K562 (cell line): Measurements from ENCODE around the gene WDR44. TPM values are rescaled to one million over a fixed set of nuclear protein-coding genes. Genes with fewer than 3 reads are reported as not detected.

Experiments used
- ATAC-seq: fragments of 200-7000 bp; cut with Tn5 transposase; 3 replicates; pipeline ENCODE4 v1.9.1; 2020; ENCODE audit warnings: moderate library complexity
- BruUV-seq: library from RNA; stranded (reverse); fragments of 400-500 nt; replicated peaks from 2 replicates; lab custom pipeline; 2021; lab: Mats Ljungman, UMichigan
- CTCF ChIA-PET: fragments of 300-600 bp; formaldehyde crosslinking; extraction: SDS; loops from one replicate; lab custom pipeline; 2021; ENCODE audit warnings: low intra/inter-chr PET ratio; lab: Yijun Ruan, JAX
- POLR2A ChIA-PET: fragments of 300-600, 350-650 bp; sonication (Branson Sonifier 250); formaldehyde crosslinking; extraction: SDS; loops from one replicate; lab custom pipeline; 2021; ENCODE audit warnings: antibody characterized with exemption, inconsistent platforms; lab: Yijun Ruan, JAX
- DNase-seq, 4 experiments: peaks; one replicate each; pipeline versions ENCODE4 v3.0.0 to v3.0.0-alpha.2; 2011 to 2018; ENCODE audit warnings: low spot score in 3 of 4, mixed read lengths in 3 of 4; ENCODE audit errors: extremely low read depth in 1 of 4
- FAIRE-seq: peaks from 2 replicates; lab custom pipeline; 2011; peaks lifted over from hg19 to GRCh38; lab: Jason Lieb, UNC
- H2AFZ ChIP-seq: 2 replicates; pipeline ENCODE4 v1.6.0; 2011; ENCODE audit warnings: low read depth, low read length, control low read depth, inconsistent platforms
- H3K27ac ChIP-seq: fragments of 200-600 bp; 3 replicates; pipeline ENCODE4 v1.8.0; 2011; ENCODE audit warnings: low read depth, mild to moderate bottlenecking, control low read depth, inconsistent platforms, low read length, moderate library complexity, mixed read lengths; ENCODE audit errors: extremely low read depth
- H3K27me3 ChIP-seq, 2 experiments: fragments of 300-600 bp in 1 of 2; 2 replicates in 1 of 2; 3 replicates in 1 of 2; pipeline versions ENCODE4 v1.6.0 to v1.8.0; 2011; ENCODE audit warnings: inconsistent platforms in 2 of 2, low read length in 2 of 2, mild to moderate bottlenecking in 1 of 2, mixed read lengths in 1 of 2, moderate library complexity in 1 of 2; ENCODE audit not compliant: control insufficient read depth in 2 of 2, insufficient read depth in 2 of 2
- H3K36me3 ChIP-seq: fragments of 300-600 bp; 3 replicates; pipeline ENCODE4 v1.8.0; 2011; ENCODE audit warnings: mild to moderate bottlenecking, low read length, inconsistent platforms; ENCODE audit not compliant: control insufficient read depth, insufficient read depth
- H3K4me1 ChIP-seq, 2 experiments: fragments of 200-600 bp in 1 of 2; replicated peaks in 1 of 2; 2 replicates in 1 of 2; 3 replicates in 1 of 2; pipeline versions ENCODE4 v1.5.1 to v1.8.0; 2011; ENCODE audit warnings: inconsistent platforms in 2 of 2, low read length in 2 of 2, mild to moderate bottlenecking in 1 of 2, mixed read lengths in 1 of 2, moderate library complexity in 1 of 2; ENCODE audit not compliant: control insufficient read depth in 2 of 2, insufficient read depth in 2 of 2
- H3K4me2 ChIP-seq: 2 replicates; pipeline ENCODE4 v1.6.1; 2011; ENCODE audit warnings: low read length, control low read depth, inconsistent platforms, mixed read lengths; ENCODE audit not compliant: insufficient read depth
- H3K4me3 ChIP-seq: fragments of 200-600 bp; sonication (generic), shearing (Covaris generic); 2 replicates; pipeline ENCODE4 v1.5.1; 2016; ENCODE audit warnings: control low read depth, inconsistent platforms
- H3K79me2 ChIP-seq: fragments of 200-600 bp; 3 replicates; pipeline ENCODE4 v1.8.0; 2011; ENCODE audit warnings: low read length, inconsistent platforms; ENCODE audit not compliant: control insufficient read depth, insufficient read depth
- H3K9ac ChIP-seq, 2 experiments: 2 replicates each; pipeline versions ENCODE4 v1.6.0 to v1.6.1; 2011; ENCODE audit warnings: low read depth in 2 of 2, low read length in 2 of 2, control low read depth in 1 of 2, inconsistent platforms in 1 of 2, mild to moderate bottlenecking in 1 of 2, mixed read lengths in 1 of 2; ENCODE audit not compliant: insufficient read depth in 1 of 2
- H3K9me1 ChIP-seq: one replicate; pipeline ENCODE4 v1.6.0; 2011; ENCODE audit warnings: inconsistent platforms, mild to moderate bottlenecking, low read length, moderate library complexity; ENCODE audit not compliant: control insufficient read depth, insufficient read depth
- H3K9me3 ChIP-seq: replicated peaks from 2 replicates; pipeline ENCODE4 v1.5.1; 2011; ENCODE audit warnings: low read depth, low read length, inconsistent platforms; ENCODE audit not compliant: control insufficient read depth, insufficient read depth
- H4K20me1 ChIP-seq: replicated peaks from 2 replicates; pipeline ENCODE4 v1.6.1; 2011; ENCODE audit warnings: low read length, inconsistent platforms, mixed read lengths; ENCODE audit not compliant: control insufficient read depth, insufficient read depth
- BCLAF1 ChIP-seq, 2 experiments: fragments of 450-650 bp in 1 of 2; IDR thresholded peaks; 2 replicates each; pipeline ENCODE4 v1.6.1; 2011 to 2017; ENCODE audit warnings: low read depth in 2 of 2, antibody characterized with exemption in 1 of 2, borderline replicate concordance in 1 of 2, low read length in 1 of 2, mild to moderate bottlenecking in 1 of 2, mixed read lengths in 1 of 2; ENCODE audit not compliant: control insufficient read depth in 1 of 2
- BCOR ChIP-seq: fragments of 450-650 bp; IDR thresholded peaks from 2 replicates; pipeline ENCODE4 v1.6.1; 2016
- NBN ChIP-seq: fragments of 450-650 bp; IDR thresholded peaks from 2 replicates; pipeline ENCODE4 v1.6.1; 2016; ENCODE audit warnings: low read depth, mild to moderate bottlenecking
- SIN3B ChIP-seq: fragments of 450-650 bp; IDR thresholded peaks from 2 replicates; pipeline ENCODE4 v1.6.1; 2017; ENCODE audit warnings: low read depth, mild to moderate bottlenecking, moderate library complexity
- TFE3 ChIP-seq: fragments of 450-650 bp; formaldehyde crosslinking; IDR thresholded peaks from 2 replicates; pipeline ENCODE4 v1.4.0; 2020; ENCODE audit warnings: mild to moderate bottlenecking, mixed read lengths
- ZNF311 ChIP-seq: fragments of 250-450 bp; sonication (Bioruptor Pico); IDR thresholded peaks from 2 replicates; pipeline ENCODE4 v1.4.0; 2020; ENCODE audit warnings: mild to moderate bottlenecking, moderate library complexity
- WGBS: fragments of 100-300 bp; shearing (Covaris generic); methylation state at CpG from one replicate; pipeline ENCODE4 v1.1.6; 2016; ENCODE audit warnings: low coverage, mixed read lengths; ENCODE audit not compliant: insufficient coverage; ENCODE audit errors: missing lambda C conversion rate; 5-methylcytosine and 5-hydroxymethylcytosine counted together
- in situ Hi-C: fragments of 300-500 bp; cut with MboI; formaldehyde crosslinking; loops from 4 replicates; pipeline ENCODE4 v1.15.0; 2018; ENCODE audit warnings: inconsistent platforms, mixed read lengths
- intact Hi-C: fragments of 100-400 bp; cut with micrococcal nuclease; formaldehyde crosslinking; loops from 2 replicates; pipeline ENCODE4 v1.14.2; 2022
- polyA plus RNA-seq, 8 experiments: library from polyadenylated mRNA; depleted of rRNA in 4 of 8; stranded (reverse) in 5 of 8; unstranded in 3 of 8; fragments of >200 nt; fragmentation: Nextera tagmentation in 2 of 8; fragmentation: Illumina TruSeq in 1 of 8; extraction: Ambion mirVana in 2 of 8; extraction: Trizol in 1 of 8; gene quantifications; 2 replicates each; pipeline versions ENCODE4 v1.2.1 to v1.2.3, GENCODE V29; 2011 to 2014; ENCODE audit warnings: inconsistent platforms in 1 of 8, missing spikeins in 1 of 8
- total RNA-seq, 7 experiments: library from RNA; depleted of rRNA in 6 of 7; stranded (reverse); fragments of >200 nt in 6 of 7; fragmentation: Illumina TruSeq in 2 of 7; extraction: Trizol in 2 of 7; gene quantifications; 2 replicates each; pipeline versions ENCODE4 v1.2.1 to v1.2.3, GENCODE V29; 2011 to 2021; ENCODE audit warnings: low replicate concordance in 1 of 7

Gene WDR44
- total and polyA plus RNA-seq, 9 of the 15 experiments (the other 6 are each of a cell fraction or from before 2014, with no cell fraction given), result 5.6 to 20.0 (median 14.6) TPM

GRCh38 chrX:118468122-118468521 is 122.2 kb downstream of the WDR44 start:
- no peaks in the 10 kb centered on the region for H3K9me1 ChIP-seq
- no peaks in the 10 kb centered on the region for H3K27me3 ChIP-seq
- H3K9me3 ChIP-seq, result peaks cover 5% of the 10 kb centered on the region; the same call in 1 of the 2 replicates
- DNase-seq (no peak), ATAC-seq (no peak), FAIRE-seq (no peak)
- H4K20me1 ChIP-seq, result no peaks in the 10 kb centered on the region
- CTCF ChIA-PET, result no interaction called here
- H3K79me2 ChIP-seq, result no peaks in the 10 kb centered on the region
- H3K36me3 ChIP-seq, result no peaks in the 10 kb centered on the region
- no peak overlapping the region for H3K9ac ChIP-seq
- no peak overlapping the region for H3K4me2 ChIP-seq
- H3K4me3 ChIP-seq, result no peak overlapping the region
- TF ChIP-seq SIN3B (no peak), BCOR (no peak), ZNF311 (CRISPR knock-in tag) (no peak), BCLAF1 (IDR thresholded peaks at IDR 0.05; ENCODE audit: borderline replicate concordance in 1 of 2, control insufficient read depth in 1 of 2, low read depth in 2 of 2, low read length in 1 of 2) (no peak), TFE3 (CRISPR knock-in tag) (no peak), NBN (no peak)
- in situ Hi-C loops (loop anchor here (10.0 kb wide), 2 partner anchors 137 to 337 kb away; no protein-coding TSS in a partner anchor), intact Hi-C loops (no loop called here)
- WGBS, result 71% methylated on average over 5 of the region's 7 CpGs
- POLR2A ChIA-PET, result interaction anchor here (1.1 kb wide), 1 partner anchor 9 kb away, joined by 3 read pairs; no protein-coding TSS in a partner anchor
- no peak overlapping the region for H3K27ac ChIP-seq
- peak overlapping the region; percentile 30; the same call in 1 of the 2 replicates for H2AFZ ChIP-seq
- no TSS peak for BruUV-seq
- peaks cover 0 to 7% of the 10 kb centered on the region in 2 experiments; a peak in 2 of 5 replicates for H3K4me1 ChIP-seq
